ENCODE measurements around the gene RPH3AL.

DNA sequence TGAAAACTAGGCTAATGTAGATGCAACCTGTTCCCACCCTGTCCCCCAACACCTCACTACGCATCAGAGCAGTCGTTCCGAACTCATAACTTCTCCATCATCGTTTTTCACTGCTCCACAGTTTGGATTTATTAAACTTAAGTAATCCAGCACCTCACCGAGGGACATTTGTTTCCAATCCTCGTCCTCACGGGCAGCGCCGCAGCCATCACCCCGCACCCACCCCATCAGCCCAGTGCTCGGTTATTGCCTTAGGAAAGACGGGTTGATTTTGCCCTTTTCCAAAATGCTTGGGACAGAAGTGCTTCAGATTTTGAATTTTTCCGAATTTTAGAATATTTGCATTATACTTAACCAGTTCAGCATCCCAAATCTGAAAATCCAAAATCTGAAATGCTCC is 100.2 kb downstream of the RPH3AL start:
- TF ChIP-seq GATA2 (IDR thresholded peaks at IDR 0.05; ENCODE audit: low read depth, low read length): no peak
- no peak for TF ChIP-seq GATA3 (IDR thresholded peaks at IDR 0.05; ENCODE audit: low read depth, low read length)

Measured in SH-SY5Y (cell line).